HG03175 (cell line): ENCODE data around the gene ANKRD34B.

Experiments used
- ATAC-seq: cut with Tn5 transposase; IDR thresholded peaks from one replicate; pipeline ENCODE4 v1.9.1; 2021; ENCODE audit warnings: mild to moderate bottlenecking, moderate library complexity; ENCODE audit not compliant: unreplicated experiment

Gene ANKRD34B

DNA sequence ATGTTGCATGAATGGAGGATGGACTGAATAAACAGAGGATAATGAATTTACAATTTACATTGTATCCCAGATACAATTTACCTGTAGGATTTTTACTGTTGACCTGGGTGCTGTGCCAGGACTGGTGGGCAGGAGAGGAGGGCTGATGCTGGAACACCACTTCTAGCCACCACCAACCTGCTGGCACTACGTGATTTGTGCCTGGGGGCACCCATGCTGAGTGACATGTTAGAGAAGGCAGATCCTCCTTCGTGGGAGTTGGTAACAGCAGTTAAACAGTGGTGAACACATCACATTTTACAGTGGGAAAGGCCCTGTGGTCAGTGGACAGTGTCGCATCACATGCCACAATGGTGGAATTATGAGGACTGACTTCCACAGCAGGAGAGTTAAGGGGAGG is 3.0 kb upstream of the ANKRD34B start:
- no peak for ATAC-seq

- no peak for ATAC-seq
Measured at GRCh38 chr5:80569086-80569960, 757 bp downstream of the ANKRD34B start.

DNA sequence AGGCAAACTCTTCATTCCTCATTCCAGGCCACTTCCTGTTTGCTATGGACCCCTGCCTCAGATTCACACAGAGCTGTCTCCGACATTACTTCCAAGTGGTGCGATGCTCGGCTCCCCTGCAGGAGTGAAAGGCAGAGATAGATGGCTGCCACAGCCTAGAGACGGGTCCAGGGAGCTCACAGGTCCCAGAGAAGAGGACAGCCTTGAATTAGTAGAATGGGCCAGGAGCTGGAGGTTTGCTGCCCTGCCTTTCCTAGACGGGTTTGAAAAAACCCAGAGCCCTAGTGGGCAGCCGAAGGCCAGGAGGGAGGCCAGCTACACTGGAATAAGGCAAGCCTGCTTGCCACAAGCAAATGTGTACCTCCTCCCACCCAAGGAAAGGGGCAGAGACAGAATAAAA is 1.8 kb downstream of the ANKRD34B start:
- ATAC-seq, result no peak

- no peak for ATAC-seq
Measured at GRCh38 chr5:80566711-80567259, 3.3 kb downstream of the ANKRD34B start.

DNA sequence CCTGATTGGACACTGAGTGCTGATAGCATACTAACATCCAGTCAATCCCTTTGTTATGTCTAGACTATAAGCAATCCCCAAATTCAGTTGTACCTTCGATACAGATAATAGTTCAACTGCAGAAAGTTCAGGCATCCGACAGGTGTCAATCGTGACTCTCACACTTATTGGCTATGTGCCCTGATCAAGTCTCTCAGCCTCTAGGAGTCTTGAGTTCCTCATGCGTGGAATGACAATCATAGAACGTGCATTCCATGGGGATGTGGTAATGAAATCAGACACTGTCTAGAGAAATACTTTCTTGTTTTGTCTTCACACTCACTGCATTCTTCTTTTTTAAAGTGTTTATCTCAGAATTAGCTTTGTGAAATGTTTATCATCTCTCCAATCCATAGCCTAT is 4.8 kb downstream of the ANKRD34B start:
- no peak for ATAC-seq

GRCh38 chr5:80559244-80559643 is 10.8 kb downstream of the ANKRD34B start:
- ATAC-seq, result no peak

GRCh38 chr5:80555099-80555498 is 15.0 kb downstream of the ANKRD34B start:
- no peak for ATAC-seq

- no peak for ATAC-seq
Measured at GRCh38 chr5:80554646-80555045, 15.4 kb downstream of the ANKRD34B start.

- ATAC-seq, result no peak
Measured at GRCh38 chr5:80541392-80541791, 28.7 kb downstream of the ANKRD34B start.

DNA sequence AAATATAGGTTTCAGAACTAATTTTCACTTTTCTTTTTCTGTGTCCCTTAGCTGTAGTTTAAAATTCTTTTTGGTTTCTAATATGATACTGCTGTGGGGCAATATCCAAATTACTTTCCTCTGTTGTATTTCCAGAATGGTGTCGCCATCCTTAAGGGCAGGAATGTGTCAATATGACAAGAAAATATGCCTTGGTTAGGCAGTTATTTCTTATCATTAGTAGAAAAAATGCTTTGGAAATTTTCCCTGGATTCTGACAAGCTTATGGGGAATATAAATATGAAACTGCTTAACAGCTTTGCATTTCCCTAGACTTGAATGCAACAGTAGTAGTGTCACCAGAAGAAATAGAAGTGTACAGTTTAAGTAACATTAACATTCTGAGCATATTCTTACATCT is 29.4 kb downstream of the ANKRD34B start:
- no peak for ATAC-seq

GRCh38 chr5:80516826-80517225 is 53.3 kb downstream of the ANKRD34B start:
- ATAC-seq, result no peak

DNA sequence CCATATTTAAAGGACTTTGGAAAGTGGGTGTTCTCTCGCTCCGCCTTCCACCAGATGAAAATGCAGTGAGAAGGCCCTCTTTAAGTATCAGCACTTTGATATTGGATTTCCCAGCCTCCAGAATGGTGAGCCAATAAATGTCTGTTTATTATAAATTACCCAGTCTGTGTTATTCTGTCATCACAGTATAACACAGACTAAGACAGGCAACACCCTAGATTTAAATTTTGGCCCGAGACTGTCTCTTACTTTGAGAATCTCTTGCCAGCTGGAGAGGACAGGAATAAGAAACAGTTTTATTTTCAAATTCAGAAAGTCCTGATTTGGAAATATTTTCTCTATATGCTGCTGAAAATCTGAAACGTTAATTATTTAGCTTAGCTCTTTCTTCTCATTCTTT is 60.7 kb downstream of the ANKRD34B start:
- ATAC-seq, result no peak

- ATAC-seq, result no peak
Measured at GRCh38 chr5:80508844-80509243, 61.2 kb downstream of the ANKRD34B start.

GRCh38 chr5:80507663-80508062 is 62.4 kb downstream of the ANKRD34B start:
- no peak for ATAC-seq
